Brain pericyte (primary cell): ENCODE results near the gene RPS3.
"Not testable (repeated sequence)": the region's sequence is repeated elsewhere in the genome, so short reads cannot be mapped to it uniquely, and the experiment has no call there.

Experiments used
- DNase-seq: peaks from one replicate; pipeline ENCODE4 v3.0.0-alpha.2; 2012; ENCODE audit warnings: low read depth, low spot score

Gene RPS3

GRCh38 chr11:75380245-75380644 is 19.1 kb upstream of the RPS3 start:
- no peak for DNase-seq

DNA sequence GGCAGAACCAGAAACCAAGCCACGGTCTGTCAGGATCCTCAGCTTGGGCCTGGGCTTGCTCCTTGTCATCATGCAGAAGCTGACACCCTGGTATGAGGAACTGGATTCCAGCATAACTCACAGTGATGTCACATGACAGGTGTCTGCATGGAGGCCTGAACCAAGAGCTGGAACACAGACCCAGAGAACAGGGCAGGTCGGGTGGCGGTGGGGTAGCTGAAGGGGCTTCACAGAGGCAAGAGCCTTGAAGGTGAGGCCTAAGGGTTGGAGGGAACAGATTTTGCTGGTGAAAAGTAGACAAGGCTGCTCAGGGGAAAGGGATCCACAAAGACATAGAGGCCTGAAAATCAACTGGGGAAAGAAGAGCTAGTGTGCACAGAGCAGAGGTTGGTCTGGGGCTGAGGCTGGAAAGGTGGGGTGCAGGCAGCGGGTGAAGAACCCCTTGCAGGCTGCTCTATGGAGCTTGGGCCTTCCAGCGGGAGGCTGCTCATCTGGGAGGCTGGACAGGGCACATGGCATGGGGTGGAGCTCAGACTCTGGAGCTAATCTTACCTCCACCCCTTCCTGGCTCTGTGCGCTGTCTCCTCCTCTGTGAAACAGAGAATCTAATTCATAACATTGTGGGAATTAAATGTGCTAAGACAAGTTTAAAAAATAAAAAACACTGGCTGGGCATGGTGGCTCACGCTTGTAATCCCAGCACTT is 18.4 kb upstream of the RPS3 start:
- no peak for DNase-seq

GRCh38 chr11:75383246-75383645 is 16.1 kb upstream of the RPS3 start:
- no peak for DNase-seq

DNA sequence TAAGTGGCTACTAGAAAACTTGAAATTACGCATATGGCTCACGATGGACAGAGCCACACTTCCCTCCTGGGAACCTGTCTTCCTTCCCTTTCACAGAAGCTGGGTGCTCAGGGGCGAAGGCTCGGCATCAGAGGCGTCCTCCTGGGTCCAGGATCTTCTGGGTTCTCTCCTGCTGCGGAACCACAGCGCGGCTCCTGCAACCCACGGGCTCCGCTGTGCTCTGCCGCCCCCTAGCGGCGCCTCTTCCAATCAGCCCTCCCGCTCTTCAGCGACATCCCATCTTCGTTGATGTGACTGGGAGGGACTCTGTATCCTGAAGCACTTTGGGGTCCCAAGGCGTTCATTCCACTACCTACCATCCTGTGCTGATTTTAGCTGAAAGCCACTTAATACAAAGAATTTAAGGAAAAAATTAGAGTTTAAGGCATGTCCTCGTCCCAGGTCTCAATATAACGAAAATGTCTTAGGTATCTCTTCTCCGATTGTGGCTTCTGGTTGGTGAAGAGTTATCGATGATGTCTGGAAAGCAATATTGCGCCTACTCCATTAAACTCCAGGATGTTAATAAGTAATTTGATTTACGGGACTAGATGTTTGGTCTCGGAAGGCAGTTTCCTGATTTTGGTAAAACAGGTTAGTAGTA is 14.8 kb upstream of the RPS3 start:
- no peak for DNase-seq

DNA sequence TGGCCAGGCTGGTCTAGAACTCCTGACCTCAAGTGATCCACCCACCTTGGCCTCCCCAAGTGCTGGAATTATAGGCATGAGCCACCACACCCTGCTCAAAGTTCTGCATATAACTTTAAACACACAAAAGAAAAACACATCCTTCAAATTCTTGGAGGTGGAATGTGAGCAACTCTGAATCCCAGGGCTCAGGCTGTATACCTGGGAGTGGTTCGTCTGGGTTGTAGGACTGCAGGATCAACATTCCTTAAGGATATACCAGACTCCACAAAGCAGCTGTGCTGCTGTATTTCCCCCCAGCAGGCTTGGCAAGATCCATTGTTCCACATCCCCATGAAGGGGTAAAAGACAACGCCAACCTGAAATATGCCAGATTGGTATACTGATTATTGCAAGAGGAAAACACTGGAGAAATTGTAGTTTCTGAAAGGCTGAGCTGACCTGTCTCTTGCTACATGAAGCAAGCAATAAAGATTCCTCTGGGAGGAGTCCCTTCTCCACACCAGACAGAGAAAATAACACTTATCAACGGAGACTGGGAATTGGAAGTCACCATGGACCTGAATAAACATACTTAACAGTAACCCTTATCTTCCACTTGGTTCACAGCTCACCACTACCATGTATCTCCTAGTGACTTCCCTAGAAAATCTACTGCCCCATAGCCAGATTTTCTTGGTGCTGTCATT is 12.2 kb upstream of the RPS3 start:
- no peak for DNase-seq

GRCh38 chr11:75387736-75388294 is 11.5 kb upstream of the RPS3 start:
- DNase-seq, result no peak

DNA sequence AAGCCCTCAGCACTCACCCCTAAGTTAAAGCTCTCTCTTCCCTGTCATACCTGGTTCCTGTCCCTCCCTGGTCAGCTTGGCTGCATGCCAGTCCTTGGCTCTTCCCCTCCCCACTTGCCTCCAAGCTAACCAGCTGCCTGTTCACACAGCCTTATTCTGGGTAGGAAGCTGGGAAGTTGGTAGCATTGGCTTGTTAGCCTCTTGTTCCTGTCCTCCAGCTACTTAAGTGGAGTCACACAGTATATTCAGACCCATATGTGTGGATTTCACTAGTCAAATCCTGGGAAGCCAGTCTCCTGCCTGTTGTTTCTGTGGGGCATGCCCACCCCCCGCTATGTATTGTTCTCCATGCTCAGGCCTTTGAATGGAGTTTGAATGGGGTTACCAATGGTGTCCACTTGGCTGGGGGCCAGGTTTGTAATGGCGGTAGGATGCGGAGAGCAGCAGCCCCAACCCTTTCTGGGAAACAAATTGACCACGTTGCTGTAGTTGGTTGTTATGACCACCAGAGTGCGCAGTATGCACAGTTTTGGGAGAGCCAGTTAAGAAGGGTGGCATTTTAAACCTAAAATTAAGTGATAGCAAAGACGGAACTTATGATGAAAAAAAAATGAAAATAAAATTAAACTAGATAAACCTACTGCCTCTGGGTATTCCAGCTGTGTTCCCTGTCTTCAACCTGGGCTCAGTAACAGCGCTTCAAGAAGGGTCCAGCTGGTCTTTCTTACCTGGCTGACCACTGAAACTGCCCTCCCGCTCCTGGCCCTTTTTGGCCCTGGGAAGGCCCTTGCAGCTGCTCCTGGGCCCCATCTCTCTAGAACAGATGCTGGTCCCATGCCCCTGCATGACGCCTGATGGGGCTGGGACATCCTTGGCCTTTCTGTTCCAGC is 10.7 kb upstream of the RPS3 start:
- no peak for DNase-seq

DNA sequence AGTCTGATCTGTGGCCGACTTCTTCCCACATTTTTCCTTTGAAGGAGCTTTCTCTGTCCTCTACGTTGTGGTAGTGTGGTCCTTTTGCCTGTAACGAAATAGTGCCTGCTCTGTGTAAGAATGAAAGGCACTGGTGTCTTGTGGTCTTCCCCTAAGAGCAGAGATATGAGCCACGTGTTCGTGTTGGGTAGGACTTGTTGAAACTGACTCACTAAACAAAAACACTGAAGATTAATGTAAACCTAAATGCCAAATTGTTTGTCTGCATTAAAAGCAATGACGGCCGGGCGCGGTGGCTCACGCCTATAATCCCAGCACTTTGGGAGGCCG is 10.1 kb upstream of the RPS3 start:
- DNase-seq, result no peak

DNA sequence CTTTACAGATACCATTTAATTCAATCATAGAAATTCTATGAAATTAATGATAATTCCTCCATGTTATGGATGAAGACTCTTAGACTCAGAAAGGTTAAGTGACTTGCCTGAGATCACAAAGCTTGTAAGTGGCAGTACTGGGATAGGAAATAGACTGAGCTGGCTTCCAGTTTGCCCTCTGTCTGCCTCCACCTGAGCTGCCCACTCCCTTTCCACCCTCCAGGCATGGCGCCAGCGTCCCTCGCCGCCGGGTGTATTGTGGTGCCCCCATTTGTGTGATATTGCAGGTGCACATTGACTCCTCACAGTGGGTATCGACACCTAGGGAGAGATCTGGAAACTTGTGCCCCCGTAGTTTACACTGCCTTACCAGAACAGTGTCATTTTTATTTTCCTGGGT is 9.4 kb upstream of the RPS3 start:
- no peak for DNase-seq

- DNase-seq, result no peak
These were observed 5.1 kb upstream of the RPS3 start for GRCh38 chr11:75394085-75394840.

- no peak for DNase-seq
These were observed 412 bp upstream of the RPS3 start for GRCh38 chr11:75398906-75399305.

DNA sequence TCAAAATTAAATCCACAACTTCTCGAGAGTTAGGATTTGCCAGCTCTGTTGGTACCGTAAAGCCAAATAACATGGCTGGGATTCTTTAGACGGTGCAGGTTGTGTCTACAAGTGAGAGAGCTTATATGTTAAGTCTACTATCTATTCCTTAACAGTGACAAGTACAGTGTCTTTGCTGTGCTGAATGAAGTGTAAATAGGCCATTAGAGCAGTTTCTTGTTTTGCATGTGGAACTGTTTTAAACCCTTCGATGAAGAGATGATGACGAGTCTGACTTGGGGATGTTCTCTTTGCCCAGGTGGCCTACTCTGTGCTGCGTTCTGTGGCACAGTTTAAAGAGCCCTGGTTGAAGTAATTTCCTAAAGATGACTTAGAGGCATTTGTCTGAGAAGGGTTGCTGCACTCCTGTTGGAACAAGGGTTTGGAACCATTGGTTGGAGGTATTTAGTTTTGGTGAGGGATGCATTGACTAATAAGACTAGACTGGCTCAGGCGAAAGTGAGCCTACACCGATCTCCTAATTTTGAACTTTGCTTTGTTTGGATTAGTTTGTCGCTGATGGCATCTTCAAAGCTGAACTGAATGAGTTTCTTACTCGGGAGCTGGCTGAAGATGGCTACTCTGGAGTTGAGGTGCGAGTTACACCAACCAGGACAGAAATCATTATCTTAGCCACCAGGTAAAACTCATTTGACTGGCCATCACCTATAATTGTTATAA is 988 bp downstream of the RPS3 start:
- no peak for DNase-seq

DNA sequence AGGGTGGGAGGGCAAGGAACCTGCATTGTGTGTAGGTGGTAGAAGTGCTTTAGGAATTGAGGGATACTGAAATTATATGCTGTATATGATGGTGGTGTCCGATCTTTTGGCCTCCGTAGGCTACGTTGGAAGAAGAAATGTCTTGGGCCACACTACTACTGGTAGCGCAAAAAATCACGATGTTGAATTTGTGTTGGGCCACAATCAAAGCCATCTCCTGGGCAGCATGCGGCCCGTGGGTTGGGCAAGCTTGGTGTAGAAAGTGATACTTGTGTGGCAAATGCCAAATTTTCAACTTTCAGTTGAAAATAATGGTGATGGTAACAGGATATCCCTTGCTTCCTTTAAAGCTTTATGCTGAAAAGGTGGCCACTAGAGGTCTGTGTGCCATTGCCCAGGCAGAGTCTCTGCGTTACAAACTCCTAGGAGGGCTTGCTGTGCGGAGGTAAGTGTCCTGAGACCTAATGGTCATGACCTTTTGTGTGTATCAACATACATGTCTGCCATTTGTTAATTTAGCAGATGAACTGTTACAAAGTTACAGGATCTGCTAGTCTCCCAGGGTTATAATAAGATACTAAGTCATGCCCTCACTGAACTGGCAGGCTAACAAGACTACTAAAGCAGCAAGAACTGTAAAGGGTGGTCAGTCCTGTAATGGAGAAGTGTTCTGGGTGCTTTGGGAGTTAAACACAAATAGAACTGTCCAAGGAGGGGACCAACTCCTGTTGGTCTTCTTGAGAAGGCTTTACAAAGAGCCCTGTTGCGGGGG is 2.9 kb downstream of the RPS3 start:
- DNase-seq, result no peak

DNA sequence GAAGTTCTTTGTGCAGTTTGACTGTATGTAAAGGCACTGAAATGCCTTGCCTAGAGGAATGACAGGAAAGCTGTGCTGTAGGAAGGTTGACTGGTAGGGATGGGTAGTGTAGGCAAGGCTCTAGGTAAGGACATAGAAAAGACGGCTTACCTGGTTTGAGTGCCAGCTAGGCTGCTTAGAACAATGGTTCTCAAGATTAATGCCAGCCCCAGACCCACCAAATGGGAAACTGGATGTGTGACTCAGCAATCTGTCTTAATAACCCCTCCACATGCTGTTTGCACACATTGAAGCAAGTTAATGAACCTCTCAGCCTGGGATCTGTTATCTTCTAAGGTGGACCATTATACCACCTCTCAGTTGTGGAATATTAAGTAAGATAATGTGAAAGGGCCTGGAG is 3.7 kb downstream of the RPS3 start:
- DNase-seq, result no peak

GRCh38 chr11:75403983-75404658 is 4.8 kb downstream of the RPS3 start:
- DNase-seq, result no peak

GRCh38 chr11:75406338-75406777 is 7.0 kb downstream of the RPS3 start:
- no peak for DNase-seq

- no peak for DNase-seq
These were observed 9.6 kb downstream of the RPS3 start for GRCh38 chr11:75408957-75409219.

DNA sequence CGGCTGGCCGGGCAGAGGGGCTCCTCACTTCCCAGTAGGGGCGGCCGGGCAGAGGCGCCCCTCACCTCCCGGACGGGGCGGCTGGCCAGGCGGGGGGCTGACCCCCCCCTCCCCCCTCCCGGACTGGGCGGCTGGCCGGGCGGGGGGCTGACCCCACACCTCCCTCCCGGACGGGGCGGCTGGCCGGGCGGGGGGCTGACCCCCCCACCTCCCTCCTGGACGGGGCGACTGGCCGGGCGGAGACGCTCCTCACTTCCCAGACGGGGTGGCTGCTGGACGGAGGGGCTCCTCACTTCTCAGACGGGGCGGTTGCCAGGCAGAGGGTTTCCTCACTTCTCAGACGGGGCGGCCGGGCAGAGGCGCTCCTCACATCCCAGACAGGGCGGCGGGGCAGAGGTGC is 10.7 kb downstream of the RPS3 start:
- not testable (repeated sequence) for DNase-seq

- DNase-seq, result not testable (repeated sequence)
These were observed 13.8 kb downstream of the RPS3 start for GRCh38 chr11:75413146-75413545.
